ENCODE measurements around the gene DDAH1.
"Not testable (repeated sequence)": the region's sequence is repeated elsewhere in the genome, so short reads cannot be mapped to it uniquely, and the experiment has no call there.

Gene DDAH1

GRCh38 chr1:85356130-85356529, 108.8 kb downstream of the DDAH1 start:
- no peak for DNase-seq

- no peak for DNase-seq
Observed at GRCh38 chr1:85352055-85352454, 112.9 kb downstream of the DDAH1 start.

DNA sequence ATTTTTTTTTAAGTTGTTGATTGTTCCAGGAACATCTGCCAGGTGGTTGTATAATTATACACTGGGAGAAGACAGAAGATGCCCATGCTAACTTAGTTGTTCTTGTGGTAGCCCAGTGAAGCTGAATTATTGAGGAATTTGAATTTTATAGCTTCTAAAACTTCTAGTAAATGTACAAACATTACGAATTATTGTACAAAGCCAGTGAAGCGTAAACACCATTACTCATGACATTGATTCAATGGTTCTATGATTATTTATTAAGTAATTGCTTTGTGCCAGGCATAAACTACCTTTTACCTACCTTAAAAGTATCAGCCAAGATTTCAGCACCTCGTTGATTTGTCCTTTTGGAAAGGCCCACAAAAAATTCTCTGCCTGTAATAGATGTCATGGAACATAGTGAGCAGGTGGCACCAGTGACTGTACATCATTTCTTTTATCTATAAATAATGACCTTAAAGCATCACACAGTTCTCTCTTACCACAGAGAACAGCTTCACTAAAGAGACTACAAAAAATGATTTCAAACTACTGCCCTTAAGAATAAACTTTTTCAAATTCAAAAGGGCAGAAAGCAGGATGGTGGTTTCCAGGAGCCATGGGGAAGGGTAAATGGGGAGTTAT, 113.6 kb downstream of the DDAH1 start:
- no peak for DNase-seq

GRCh38 chr1:85349224-85349623, 115.7 kb downstream of the DDAH1 start:
- DNase-seq = no peak

- DNase-seq = no peak
Observed at GRCh38 chr1:85347908-85348307, 117.1 kb downstream of the DDAH1 start.

DNA sequence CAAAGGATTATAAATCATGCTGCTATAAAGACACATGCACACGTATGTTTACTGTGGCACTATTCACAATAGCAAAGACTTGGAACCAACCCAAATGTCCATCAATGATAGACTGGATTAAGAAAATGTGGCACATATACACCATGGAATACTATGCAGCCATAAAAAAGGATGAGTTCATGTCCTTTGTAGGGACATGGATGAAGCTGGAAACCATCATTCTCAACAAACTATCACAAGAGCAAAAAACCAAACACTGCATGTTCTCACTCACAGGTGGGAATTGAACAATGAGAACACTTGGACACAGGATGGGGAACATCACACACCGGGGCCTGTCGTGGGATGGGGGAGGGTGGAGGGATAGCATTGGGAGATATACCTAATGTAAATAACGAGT, 117.7 kb downstream of the DDAH1 start:
- DNase-seq = not testable (repeated sequence)

DNA sequence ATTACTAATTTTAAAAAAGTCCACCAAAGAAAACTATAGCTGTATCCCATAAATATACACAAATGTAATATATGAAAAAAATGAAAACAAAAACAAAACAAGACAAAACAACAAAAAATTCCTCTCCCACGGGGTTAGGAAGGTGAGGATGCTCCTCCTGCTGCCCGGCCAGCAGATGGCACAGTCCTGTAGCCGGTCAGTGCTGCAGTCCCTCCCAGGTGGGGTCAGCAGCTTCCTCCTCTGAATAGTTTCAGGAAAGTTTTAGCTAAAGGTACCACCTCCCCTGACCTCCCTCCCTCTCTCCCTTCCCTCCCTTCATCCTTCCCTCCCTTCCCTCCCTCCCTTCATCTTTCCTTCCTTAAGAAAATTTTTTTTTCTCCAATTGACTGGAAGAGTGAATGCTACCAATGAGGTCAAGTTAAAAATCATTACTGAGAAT, 120.7 kb downstream of the DDAH1 start:
- DNase-seq = no peak

- DNase-seq = no peak
Observed at GRCh38 chr1:85343612-85344255, 121.2 kb downstream of the DDAH1 start.

DNA sequence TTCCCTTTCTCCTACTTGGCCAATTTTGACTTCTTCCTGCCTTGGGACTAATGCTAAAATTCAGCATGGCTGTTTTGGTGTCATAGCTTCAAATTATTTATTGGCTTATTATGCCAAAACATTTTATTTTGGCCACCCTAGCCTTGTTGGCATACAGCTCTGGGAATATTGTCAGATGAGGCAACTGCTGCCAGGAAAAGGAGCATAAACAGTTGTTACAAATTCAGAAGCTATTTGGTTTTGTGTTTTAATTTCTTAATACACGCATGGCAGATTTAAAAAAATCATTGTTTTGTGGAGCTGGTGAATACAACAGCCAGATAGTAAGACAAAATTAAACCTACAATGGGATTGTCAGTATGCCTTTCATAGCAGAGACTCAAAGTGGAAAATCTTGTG, 121.7 kb downstream of the DDAH1 start:
- no peak for DNase-seq

GRCh38 chr1:85342207-85342606, 122.8 kb downstream of the DDAH1 start:
- DNase-seq = no peak

- no peak for DNase-seq
Observed at GRCh38 chr1:85340427-85340826, 124.5 kb downstream of the DDAH1 start.

DNA sequence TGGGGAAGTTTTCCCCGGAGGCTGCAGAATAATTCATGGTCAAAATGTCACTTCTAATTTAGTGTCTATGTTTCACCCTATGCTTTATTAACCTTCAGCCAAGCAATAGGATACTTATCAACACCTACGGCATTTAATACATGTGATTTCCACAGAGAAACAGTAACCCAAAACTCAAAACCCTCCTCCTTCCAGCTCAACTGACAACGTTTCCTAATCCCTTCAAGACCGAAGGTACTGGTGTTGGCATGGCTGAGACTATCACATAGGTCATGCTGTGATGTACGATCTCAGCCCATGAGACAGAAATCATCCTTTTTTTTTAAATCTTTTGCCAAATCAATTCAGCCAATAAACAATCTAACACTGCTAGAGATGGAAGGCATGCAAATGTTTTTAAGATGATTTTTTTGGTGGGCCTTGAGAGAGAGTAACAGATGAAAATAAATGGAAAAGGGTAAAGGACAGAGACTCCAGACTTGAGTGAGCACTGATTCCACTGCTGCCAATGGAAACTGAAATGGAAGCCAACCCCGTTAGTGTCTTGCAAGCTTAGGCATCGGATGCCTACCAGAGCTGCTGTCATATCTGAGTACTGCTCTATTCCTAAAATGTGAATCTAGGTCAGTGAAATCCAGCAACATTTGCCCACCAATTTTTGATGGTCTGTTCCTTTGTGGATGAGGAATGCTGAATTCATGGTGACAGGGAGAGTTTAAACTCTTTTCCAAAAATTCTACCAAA, 125.1 kb downstream of the DDAH1 start:
- no peak for DNase-seq

DNA sequence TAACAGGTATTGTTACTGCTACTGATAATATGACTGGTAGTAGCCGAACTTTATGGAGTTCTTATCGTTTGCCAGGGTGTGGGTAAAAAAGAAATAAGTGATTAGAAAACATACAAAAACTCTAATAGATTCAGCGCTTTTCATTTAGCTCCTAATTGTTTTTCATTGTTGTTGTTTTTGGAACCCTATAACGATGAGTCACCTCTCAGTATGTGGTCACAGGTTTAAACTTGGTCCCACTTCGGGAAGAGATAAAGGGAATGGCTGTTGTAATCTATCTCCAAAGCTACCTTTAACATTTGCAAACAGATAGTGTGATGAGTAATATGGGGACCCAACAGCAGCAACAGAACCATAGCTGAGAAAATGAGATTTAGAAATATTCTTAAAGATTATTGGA, 125.9 kb downstream of the DDAH1 start:
- no peak for DNase-seq

- no peak for DNase-seq
Observed at GRCh38 chr1:85334962-85335361, 130.0 kb downstream of the DDAH1 start.

DNA sequence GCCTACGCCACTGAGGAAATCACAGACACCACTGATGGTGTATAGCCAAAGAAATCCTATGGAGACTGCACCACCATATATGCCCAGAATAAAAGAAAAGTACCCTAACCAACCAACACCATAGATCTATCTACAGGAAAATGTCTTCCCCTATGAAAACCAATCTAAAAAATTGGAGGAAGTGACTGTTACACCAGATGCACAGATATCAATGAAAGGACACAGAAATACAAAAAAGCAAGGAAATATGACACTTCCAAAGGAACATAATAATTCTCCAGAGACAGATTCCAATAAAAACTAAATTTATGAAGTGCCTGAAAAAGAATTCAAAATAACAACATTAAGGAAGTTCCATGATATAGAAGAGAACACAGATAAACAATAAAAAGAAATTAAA, 131.8 kb downstream of the DDAH1 start:
- no peak for DNase-seq

DNA sequence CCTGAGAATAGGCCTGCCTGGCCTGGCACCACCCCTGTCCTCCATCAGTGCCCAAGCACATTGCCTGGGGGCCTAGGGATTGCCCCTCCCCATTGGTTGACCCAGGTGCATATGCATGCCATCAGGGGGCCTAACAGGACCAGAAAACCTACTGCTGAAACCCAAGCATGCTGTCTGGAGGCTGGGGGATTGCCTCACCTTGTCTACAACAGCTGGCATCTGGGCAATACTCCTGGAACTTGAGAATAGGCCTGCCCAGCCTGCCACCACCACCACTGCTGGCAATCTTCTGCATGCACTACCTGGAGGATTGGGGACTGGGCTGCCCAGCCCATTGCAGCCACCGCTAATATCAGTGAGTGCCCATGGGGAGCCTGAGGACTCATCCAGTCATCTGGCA, 132.4 kb downstream of the DDAH1 start:
- no peak for DNase-seq

DNA sequence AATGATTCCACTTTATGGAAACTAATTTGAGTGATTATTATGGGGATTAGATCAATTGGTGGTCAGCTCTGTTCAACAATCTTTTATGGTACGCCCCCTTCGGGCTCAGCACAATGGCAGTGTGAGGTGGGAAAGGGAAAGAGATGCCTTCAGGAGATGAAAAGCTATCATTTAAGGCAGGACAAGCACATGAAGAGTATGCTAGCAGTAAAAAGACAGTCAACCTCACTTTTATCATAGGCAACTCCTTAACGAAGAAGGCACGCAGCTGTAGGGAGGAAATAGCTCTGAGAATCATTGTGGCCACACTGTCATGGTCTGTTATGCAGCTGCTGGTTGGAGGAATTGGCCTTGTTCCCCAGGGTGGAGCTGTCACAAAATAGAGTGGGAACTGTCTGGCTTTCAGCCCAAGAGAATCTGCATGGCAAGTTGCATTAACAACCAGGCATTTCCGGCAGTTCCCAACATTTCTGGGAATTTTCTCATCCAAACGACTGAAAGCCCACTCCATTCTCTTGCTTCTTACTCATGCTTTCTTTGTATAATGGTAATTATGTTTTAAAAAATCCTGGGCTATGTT, 134.2 kb downstream of the DDAH1 start:
- DNase-seq = no peak

GRCh38 chr1:85330214-85330631, 134.7 kb downstream of the DDAH1 start:
- no peak for DNase-seq

GRCh38 chr1:85328713-85329397, 136.1 kb downstream of the DDAH1 start:
- no peak for DNase-seq

DNA sequence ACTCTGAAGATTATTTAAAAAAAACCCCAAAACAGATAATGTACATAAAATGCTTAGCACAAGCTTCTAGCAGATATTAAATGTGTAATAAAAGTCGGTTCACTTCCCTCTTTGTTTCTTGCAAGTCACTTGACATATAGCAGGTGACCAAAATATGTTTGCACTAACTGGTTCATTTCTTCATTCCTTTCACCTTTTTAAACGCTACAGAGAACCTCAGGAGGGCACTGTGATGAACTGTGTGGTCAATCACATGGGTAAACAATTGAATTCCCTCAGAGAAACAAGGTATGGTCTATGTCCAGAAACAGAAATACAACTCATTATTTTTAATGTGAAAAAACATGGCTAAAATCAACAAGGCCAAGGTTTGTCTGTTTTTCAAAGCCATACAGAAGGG, 137.2 kb downstream of the DDAH1 start:
- DNase-seq = no peak

DNA sequence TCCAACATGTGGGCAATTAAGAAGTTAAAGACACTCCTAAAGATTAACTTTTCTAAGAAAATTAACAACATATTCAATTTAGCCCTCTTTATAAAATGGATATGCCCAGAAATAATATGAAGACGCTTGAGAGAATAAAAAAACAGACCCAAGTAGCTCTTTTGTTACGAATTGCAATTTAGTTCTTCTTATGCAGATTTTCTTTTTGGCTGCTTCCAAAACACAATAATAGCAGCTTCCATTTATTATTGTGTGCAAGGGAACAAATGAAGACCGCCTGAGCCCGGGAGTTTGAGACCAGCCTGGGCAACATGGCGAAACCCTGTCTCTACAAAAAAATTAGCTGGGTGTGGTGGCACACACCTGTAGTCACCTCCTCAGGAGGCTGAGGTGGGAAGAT, 138.1 kb downstream of the DDAH1 start:
- no peak for DNase-seq

GRCh38 chr1:85326336-85326735, 138.6 kb downstream of the DDAH1 start:
- no peak for DNase-seq

- no peak for DNase-seq
Observed at GRCh38 chr1:85325920-85326319, 139.0 kb downstream of the DDAH1 start.
